GM19372 (cell line): ENCODE results near the gene ROMO1.
"Not testable (repeated sequence)": the region's sequence is repeated elsewhere in the genome, so short reads cannot be mapped to it uniquely, and the experiment has no call there.

Experiments
- ATAC-seq: cut with Tn5 transposase; IDR thresholded peaks from one replicate; pipeline ENCODE4 v1.9.1; 2021; ENCODE audit warnings: mild to moderate bottlenecking, low read depth, moderate library complexity; ENCODE audit not compliant: unreplicated experiment

ROMO1 gene

GRCh38 chr20:35680452-35681183, 18.6 kb upstream of the ROMO1 start:
- no peak for ATAC-seq

DNA sequence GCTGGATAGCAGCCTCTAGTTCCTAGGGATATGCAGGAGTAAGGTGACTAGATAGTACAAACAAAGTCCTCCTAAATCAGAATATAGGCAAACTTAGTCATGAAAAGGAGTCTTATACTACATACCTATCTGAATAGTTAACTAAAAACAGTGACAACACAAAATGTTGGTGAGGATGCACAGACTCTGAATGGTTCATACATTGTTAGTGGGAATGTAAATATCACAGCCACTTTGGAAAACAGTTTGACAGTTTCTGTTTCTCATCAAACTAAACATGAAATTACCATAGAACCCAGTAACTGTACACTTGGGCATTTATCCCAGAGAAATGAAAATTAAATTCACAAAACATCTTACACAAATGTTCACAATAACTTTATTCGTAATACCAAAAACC, 17.2 kb upstream of the ROMO1 start:
- ATAC-seq = no peak

DNA sequence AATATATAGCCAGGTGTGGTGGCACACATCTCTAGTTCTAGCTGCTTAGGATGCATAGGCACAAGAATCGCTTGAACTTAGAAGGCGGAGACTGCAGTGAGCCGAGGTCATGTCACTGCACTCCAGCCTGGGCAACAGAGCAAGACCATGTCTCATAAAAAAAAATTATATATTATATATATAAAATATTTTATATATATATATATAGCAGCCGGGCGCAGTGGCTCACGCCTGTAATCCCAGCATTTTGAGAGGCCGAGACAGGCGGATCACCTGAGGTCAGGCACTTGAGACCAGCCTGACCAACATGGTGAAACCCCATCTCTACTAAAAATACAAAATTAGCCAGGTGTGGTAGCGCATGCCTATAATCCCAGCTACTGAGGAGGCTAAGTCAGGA, 13.8 kb upstream of the ROMO1 start:
- ATAC-seq = not testable (repeated sequence)

DNA sequence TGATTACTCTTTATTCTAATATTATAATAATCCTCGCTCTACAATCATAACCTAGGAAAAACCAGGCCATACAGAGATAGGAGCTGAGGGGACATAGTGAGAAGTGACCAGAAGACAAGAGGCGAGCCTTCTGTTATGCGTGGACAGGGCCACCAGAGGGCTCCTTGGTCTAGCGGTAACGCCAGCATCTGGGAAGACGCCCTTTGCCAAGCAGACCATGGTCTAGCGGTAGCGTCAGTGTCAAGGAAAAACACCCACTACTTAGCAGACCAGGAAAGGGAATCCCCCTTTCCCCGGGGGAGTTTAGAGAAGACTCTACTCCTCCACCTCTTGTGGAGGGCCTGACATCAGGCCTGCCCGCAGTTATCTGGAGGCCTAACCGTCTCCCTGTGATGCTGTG, 12.3 kb upstream of the ROMO1 start:
- not testable (repeated sequence) for ATAC-seq

DNA sequence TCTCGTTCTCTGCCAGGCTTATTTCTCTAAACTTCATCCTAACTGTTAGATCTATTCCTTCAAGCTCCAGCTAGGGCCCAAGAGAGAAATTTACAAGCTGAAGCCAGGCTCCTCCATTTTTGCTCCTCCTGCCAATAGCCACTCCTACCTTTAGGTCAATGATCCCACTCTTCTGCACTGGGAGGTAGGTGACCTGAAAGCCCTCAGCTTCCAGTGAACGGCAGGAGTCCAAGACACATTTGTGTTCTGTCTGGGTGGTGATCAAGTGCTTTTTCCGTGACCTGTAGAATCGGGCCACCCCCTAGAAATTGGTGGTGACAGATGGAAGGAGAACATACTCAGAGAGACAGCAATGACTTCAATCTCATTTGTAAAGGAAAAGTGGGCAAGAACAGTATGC, 8.9 kb upstream of the ROMO1 start:
- no peak for ATAC-seq

GRCh38 chr20:35695245-35695749, 3.9 kb upstream of the ROMO1 start:
- ATAC-seq = no peak

DNA sequence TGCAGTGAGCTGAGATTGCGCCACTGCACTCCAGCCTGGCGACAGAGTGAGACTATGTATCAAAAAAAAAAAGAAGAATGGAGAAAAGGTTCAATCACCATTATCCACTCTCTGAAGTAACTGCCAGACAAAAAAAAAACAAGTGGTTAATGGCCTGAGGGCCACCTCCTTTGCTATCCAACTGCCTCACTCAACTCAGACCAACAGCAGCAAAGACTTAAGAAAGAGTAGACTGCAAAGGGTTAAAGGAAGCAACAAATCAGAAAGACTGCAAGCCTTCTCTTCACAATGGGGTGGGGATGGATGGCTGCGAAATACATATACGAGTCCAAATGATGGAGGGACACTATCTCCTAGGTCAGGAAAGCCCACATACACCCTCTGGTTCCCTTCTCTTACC, 3.2 kb upstream of the ROMO1 start:
- no peak for ATAC-seq

GRCh38 chr20:35697696-35698297, 1.4 kb upstream of the ROMO1 start:
- ATAC-seq = no peak

- peak; percentile 23 for ATAC-seq
These were observed 693 bp upstream of the ROMO1 start for GRCh38 chr20:35698298-35699126.

GRCh38 chr20:35699957-35700624, 886 bp downstream of the ROMO1 start:
- no peak for ATAC-seq

DNA sequence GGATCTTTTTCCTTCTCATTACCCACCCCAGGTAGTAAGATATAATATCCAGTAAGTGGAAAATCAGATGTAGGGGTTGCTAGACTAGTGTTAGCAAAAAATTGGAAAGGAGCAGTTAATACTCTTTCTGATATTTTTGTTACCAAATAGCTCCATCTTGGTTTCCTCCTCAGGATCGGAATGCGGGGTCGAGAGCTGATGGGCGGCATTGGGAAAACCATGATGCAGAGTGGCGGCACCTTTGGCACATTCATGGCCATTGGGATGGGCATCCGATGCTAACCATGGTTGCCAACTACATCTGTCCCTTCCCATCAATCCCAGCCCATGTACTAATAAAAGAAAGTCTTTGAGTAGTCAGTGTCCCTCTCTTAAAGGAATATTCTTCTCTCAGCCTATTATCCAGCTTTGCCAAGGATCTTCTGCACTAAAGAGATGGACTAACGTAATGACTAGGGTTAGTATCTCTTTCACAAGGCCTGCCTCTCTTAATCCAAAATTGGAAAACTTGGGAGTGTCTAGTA, 1.5 kb downstream of the ROMO1 start:
- ATAC-seq = no peak

GRCh38 chr20:35702051-35702823, 3.0 kb downstream of the ROMO1 start:
- no peak for ATAC-seq

DNA sequence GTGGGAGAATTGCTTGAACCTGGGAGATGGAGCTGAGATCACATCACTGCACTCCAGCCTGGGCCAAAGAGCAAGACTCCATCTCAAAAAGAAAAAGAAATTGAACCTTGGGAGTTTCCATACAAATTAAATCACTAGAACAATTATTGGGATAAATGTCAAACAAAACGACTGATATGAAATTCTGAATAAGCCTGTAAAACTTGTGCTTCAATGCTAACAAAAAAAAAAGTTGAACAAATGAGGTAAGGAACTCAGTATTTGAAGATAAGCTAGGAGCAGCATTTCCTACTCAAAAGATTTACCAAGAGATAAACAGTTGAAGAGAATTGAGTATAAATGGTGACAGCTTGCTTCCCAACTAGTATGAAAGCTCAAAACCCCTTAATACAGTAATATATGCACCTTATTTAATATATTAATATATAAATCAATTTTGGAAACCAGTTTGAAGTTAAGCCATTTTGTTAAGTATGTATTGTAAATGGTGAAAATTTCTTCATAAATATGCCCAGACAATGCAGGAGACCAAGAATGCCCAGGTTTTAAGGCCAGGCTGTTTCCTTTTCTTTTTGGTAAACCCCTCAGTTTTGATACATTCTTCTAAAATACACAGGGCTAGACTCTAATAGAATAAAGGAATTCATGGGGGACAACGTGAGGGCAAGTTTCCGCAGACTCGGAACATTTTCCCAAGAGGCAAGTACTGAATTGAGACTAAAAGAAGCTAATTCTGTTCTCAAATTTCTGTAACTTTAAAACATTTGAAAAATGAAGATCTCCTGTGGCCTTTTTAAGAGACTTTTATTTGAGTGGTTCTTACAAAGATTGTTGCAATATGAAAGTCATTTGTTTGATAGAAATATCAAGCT, 3.9 kb downstream of the ROMO1 start:
- no peak for ATAC-seq

DNA sequence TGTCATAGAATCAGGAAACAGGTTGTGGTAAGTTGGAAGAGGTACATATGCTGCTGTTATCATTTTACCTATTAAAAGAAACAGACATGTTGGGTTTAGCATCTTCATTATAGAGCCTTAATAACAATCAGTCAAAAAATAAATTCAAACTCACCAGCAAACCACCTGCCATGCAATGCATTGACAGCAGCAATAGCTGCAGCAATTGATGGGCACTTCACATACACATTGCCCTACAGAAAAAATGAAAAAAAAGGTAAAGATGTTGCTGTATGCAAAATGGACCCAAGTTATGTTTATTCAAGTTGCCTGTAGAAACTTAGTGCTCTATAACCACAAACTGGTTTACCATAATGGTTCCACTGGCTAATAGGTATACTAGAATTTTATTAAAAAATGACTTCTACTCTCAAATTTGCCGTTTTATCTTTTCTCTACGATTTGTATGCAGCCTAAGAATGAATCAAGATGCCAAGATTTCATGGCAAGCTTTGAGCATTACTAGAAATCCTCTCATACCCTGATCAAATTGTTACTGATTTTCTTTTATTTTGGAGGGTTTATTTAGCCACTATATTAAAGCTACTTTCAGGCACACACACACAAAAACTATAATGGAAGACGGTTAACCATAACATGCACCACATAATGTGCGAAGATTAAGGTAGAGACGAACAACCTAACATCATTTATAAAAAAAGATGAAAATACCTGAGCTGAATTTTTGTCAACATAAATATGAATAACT, 5.5 kb downstream of the ROMO1 start:
- no peak for ATAC-seq

DNA sequence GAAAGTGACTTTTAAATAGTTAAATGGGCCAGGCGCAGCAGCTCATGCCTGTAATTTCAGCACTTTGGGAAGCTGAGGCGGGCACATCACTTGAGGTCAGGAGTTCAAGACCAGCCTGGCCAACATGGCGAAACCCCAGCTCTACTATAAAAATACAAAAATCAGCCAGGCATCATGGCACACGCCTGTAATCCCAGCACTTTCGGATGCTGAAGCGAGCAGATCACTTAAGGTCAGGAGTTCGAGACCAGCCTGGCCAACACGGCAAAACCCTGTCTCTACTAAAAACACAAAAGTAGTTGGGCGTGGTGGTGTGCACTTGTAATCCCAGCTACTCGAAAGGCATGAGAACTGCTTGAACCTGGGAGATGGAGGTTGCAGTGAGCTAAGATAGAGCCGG, 6.7 kb downstream of the ROMO1 start:
- not testable (repeated sequence) for ATAC-seq

DNA sequence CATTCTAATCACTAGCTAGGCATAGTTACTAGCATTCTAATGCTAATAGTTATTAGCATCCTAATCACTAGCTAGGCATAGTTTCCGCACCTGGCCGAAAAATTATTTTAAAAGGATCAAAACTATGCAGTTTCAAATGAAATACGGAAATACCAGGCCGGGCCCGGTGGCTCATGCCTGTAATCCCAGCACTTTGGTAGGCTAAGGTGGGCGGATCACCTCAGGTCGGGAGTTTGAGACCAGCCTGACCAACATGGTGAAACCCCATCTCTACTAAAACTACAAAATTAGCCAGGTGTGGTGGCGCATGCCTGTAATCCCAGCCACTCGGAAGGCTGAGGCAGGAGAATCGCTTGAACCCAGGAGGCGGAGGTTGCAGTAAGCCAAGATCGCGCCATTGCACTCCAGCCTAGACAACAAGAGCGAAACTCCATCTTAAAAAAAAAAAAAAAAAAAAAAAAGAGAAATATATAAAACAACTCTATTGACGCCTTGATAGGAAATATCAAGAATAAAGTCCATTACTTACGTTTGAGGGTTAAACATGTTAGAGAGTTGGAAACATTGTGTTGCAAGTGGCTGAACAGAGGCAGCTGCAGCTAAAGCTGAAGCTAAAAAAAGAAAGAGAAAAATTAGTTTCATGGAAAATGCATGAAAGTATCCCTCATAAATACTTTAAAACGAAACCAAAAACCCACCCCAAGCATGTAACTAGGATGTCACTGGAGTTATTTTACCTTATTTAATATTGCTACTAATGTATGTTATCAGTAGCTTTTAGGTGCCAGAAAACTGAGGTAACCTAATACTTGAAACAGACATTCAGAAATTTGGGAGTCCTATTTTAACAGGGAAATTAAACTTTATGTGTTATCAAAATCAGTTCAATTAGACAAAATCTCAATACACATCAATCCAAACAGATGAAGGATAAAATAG, 7.7 kb downstream of the ROMO1 start:
- ATAC-seq = not testable (repeated sequence)

- ATAC-seq = no peak
These were observed 9.3 kb downstream of the ROMO1 start for GRCh38 chr20:35708502-35708901.
